AML-193 (cell line): ENCODE data around the gene SMOC1.

Experiments used
- DNase-seq, 2 experiments: peaks; one replicate each; lab custom pipeline; 2025; lab: John Stamatoyannopoulos, UW

The SMOC1 gene

DNA sequence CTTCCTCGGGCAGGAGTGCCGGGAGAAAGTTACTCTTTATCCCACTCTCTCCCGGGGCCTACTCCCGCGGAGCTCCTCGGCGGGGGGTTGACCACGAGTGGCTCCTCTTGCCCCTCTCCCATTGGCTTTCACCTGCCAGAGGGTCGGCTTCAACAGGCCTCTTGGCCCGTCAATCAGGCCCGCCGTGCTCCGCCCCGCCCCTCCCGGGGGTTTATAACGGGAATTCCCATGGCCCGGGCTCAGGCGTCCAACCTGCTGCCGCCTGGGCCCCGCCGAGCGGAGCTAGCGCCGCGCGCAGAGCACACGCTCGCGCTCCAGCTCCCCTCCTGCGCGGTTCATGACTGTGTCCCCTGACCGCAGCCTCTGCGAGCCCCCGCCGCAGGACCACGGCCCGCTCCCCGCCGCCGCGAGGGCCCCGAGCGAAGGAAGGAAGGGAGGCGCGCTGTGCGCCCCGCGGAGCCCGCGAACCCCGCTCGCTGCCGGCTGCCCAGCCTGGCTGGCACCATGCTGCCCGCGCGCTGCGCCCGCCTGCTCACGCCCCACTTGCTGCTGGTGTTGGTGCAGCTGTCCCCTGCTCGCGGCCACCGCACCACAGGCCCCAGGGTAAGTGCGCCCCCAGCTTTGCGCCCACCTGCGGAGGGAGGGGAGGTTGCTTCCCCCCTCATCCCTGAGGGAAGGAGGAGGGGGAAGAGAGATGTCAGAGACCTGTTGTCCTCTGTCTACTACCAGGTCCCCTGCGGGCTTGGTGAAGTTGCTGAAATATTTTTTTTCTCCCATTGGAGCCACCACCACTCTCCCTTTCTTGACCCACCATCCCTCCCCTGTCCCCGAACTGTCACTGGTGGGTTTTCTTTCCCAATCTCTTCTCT is at the start of gene SMOC1:
SMOC1 (plus strand) TSS at position 242 of the 869 bp plus-strand sequence; CDS start at position 505, 263 bp downstream.
- no peak for DNase-seq

GRCh38 chr14:69838881-69839416 is 40.3 kb upstream of the SMOC1 start:
- no peak for DNase-seq

GRCh38 chr14:69839661-69840060 is 39.6 kb upstream of the SMOC1 start:
- no peak for DNase-seq

DNA sequence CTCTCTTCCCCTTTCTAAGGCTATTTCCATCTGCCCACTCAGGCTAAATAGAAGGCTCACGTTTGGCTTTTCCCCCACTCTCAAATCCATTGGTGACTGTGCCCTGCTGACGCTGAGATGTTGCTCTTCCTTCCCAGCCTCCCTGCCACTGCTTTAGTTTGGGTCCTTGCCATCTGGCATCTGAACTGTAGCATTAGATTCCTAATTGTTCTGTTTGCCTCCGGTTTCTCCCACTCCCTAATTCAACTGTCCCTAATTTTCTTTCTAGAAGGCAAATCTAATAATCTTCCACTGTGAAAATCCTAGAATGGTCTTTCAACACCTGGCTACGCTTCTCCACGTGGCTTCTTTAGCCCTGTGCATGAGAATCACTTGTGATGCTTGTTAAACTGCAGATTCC is 37.6 kb upstream of the SMOC1 start:
- no peak for DNase-seq

DNA sequence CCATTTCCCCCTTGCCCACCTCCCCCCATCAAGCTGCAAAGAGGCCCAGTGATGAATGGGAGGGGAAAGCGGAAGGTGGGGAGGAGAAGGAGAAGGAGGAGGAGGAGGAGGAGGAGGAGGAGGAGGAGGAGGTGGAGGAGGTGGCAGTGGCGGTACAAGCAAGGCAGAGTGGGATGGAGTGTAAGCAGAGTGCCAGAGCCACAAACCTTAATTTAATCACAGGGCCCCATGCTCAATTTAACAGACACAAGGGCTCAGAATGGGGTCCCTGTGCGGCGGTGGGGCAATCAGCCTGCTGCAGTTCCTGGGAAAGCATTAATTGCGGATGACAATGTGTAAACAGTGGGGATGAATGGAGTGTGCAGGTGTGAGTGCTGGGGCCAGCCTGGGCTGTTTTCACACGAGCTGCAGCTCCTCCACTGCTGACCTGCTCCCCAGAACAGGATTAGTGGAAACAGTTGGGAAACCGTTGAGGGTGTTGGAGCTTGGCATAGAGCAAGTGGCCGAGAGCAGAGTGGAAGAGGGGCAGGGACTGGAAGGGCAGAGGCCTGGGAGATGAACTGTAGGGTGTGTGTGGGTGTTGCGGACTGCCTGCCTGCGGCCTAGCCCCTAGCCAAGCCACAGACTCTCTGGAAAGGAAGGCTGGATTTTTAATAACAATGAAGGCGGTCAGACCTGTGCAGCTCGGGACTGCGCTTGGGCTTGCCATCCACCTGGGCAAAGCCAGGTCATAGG is 36.4 kb upstream of the SMOC1 start:
- DNase-seq = no peak

DNA sequence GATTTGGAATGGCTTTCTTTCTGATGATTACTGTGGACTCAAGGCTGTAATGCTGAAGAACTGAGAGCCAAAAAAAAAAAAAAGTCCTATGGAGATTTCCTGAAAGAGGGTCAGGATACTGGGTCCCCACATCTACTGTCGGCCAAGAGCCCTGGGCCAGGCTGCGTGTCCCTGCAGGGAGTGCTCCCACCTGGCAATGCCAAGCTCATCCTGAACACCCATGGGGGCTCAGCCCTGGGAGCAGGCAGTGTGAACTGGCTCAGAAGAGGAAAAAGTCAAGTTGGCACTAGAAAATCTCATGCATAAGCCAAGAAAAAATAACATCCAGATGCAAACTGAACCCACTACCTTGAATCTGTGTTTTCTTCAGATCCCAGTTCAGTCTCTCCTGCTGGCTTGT is 35.0 kb upstream of the SMOC1 start:
- no peak for DNase-seq

GRCh38 chr14:69845050-69845581 is 34.1 kb upstream of the SMOC1 start:
- no peak for DNase-seq

DNA sequence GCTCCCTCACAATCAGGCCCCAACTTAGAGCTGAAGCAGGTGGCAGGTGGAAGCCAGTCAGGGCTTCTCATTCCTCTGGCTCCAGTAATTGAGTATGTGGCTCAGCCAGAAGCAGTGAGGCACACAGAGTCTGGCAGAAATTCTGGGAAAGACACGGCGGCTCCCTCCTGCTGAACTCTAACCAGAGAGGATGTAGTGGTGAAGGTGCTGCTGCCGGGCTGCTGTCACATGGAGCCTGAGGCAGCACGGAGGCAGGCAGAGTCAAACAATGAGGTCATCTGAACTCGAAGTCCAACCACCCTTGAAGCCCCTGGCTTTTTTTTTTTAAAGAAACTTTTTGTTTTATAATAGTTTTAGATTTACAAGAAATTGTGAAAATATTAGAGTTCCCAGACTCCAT is 33.4 kb upstream of the SMOC1 start:
- DNase-seq = no peak

GRCh38 chr14:69848156-69848555 is 31.1 kb upstream of the SMOC1 start:
- no peak for DNase-seq

DNA sequence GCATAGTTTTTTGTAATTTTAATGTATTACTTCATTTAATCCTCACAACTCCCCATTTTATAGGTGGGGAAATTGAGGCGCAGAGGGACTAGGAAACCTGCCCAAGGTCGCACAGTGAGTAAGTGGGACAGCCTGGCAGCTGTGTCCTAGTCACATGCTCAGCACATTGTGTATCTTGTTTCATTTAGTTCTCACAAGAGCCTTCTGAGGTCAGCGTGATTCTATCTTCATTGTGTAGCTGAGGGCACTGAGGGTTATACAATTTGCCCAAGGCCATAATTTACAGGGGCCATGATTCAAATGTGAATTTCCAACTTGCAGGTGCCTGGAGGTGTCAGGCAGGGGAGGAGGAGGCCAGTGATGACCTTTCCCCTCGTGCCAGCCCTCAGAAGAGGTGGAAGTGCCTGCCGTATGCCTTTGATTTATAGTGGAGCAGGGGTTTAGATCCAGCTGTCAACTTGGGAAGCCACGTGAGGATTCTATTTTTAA is 30.3 kb upstream of the SMOC1 start:
- no peak for DNase-seq

GRCh38 chr14:69850086-69850735 is 29.0 kb upstream of the SMOC1 start:
- no peak for DNase-seq

DNA sequence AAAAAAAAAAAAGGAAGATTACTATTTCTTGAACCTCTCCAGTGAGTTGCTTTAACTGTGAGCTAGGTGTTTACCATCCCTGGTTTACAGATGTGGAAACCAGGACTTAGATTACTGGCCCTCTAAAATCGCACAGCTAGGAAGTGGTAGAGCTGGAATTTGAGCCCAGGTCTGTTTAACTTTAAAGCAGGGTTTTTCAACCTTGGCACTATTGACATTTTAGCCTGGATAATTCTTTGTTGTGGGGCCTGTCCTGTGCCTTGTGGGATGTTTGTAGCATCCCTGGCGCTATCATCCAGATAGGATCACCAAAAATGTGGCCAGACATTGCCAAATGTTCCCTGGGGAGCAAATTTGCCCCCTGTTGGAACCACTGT is 28.5 kb upstream of the SMOC1 start:
- no peak for DNase-seq

DNA sequence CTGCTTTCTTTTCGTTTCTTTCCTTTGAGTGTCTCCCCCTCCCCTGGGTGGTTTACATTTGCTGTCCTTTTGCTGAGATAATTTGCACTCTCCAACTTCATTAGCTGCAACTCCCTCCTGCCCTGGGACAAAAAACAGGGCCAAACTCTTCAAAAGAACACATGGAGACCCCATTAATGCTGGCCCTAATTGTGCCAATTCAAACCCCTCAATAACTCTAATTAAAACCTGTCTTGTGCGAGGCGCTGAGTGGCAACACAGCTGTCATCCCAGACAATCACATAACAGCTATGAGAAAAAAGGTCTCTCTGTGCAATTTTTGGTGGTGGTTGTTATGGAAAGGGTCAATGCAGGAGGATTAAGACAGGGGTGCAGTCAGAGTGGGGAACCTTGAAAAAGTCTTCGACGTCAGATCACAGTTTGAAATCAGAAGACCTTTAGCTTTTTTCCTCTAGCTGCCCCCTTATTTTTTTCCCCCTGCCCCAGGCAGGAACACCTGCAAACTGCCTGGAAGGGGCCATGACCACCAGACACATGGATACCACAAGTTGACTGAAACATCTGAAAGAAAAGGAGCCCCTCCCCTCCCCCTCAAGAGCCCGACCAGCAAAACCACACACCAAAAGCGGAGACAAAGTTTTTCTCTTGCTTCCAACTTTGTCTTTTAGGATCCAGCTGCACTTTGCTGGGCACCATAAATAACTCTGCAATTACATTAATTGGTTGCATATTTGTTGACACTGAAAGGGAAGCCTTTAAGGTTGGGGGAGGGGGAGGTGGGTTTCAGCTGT is 26.5 kb upstream of the SMOC1 start:
- DNase-seq = no peak

DNA sequence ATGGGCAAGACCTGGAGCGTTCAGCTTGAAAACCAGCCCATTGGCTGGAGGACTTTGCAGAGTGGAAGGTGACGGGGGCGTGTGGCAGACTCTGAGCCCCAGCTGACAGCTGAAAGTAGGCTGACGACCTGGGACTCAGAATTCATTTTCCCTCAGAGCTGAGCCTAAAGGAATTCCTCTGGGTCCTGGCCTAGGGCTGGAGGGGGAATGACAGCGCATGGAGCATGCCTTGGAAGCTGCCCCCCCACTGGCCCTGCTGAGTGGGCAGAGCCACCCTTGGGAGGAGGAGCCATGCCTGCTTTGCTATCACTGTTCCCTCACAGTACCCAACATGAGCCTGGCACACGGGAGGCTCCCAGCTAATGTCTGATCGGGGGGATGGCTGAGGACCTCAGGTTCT is 25.4 kb upstream of the SMOC1 start:
- DNase-seq = no peak

DNA sequence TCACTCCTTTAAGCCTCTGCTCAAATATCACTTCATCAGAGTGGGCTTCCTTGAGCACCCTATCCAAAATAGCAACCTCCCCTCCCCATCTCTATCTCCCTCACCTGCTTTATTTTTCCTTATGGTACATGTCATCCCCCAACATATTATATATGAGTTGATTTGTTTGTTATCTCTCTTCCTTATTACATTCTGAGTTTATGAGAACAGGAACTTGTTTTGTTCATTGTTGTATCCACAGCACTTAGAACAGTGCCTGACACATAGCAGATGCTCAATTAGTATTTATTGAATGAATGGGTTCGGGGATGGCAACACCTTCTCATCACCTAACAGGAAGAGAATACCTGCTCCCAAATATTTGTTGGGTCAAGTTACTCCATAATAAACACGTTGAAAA is 24.6 kb upstream of the SMOC1 start:
- DNase-seq = no peak

DNA sequence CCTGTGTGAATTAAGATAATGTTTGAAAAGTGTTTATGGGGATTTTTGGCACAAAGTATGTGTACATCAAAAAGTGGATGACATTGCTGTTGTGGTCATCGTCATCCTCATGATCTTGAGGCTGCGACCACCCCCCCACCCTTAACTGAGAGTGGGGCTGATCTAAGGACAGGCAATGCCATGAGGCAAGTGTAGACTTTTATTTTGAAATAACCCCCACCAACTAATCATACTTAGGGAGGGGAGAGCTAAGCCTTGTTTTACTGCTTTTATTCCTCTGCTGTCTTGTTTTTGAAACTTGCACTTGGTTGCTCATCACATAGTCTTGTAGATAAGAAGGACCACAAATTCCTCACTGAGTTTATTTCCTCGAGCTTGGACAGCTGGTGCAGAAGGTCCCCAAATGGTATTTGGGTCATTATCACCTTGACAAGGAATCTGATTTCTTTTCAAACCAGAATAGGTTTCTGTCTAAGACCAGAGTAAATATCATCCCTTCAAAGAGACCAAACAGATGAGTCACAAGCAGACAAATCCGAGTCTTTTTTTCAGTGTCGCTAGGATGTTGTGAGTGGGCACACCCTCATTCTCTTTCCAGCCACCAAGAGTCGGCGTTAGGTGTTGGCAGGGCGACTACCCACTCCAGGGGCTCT is 23.9 kb upstream of the SMOC1 start:
- DNase-seq = no peak

GRCh38 chr14:69858801-69859200 is 20.4 kb upstream of the SMOC1 start:
- no peak for DNase-seq

DNA sequence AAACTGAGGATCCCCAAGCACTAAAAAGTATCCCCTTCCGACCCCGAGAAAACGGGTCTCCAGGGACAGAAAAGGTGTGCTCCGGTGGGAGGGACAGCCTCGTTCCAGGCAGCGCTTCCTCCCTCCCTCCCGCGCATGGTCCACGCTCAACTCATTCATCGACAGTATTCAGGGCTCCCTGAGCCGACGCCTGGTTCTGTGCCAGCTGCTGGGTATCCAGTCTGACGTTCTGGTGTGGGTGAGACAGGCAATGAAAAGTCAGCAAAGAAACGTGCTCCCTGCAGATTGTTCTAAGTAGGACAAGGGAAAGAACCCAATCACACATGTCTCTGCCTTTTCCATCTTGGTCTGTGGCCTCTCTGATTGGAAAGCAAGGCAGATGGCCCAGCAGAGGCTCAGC is 19.6 kb upstream of the SMOC1 start:
- DNase-seq = no peak

- DNase-seq = no peak
These were observed 19.0 kb upstream of the SMOC1 start for GRCh38 chr14:69860221-69860620.

DNA sequence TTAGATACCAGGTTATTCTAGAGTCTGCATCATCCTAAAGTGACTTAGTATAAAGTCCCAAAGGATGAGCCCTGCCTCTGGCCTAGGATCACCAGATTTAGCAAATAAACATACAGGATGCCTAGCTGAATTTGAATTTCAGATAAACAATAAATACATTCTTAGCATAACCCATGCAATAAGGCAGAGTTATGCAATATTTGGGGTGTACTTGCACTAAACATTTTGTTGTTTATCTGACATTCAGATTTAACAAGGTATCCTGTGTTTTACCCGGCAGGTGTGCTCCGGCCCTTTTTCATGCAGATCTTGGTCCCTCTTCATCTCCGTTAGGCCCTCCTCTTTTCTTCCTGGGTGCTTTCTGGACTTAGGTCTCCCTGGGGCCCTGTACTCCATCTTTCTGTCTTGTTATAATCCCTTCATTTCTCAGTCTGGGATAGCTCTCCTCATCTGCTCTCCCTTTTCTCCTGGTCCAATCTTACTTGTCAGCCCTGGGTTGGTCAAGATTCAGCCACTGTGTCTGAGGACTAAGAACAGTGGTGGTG is 18.1 kb upstream of the SMOC1 start:
- no peak for DNase-seq

DNA sequence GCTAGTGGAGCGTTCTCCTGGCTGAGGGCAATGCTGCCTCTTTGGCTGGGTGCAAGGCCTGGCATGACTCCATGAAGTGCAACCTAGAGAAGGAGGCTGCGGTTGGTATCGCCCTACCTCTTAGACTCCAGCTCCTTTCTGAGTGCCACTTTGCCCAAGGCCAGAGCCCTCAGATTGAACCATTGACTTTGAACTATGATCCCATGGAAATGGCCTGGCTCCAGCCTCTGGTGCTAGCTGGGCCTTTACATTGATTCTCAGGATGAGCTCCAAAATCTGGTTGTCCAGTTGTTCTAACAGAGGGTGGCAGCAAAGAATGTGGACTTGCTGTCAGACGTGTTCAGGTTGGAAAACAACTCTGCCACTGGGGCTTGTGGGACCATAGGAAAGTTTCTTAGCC is 16.1 kb upstream of the SMOC1 start:
- no peak for DNase-seq
